Body of pancreas (tissue), 4 donors: ENCODE results near the gene CENPC. TPM values are rescaled to one million over a fixed set of nuclear protein-coding genes. Genes with fewer than 3 reads are reported as not detected.

Source experiments
- ATAC-seq: fragments of 150-250 bp; one replicate; pipeline ENCODE4 v1.9.1; 2016
- DNase-seq, 4 donors: peaks; one replicate each; pipeline ENCODE4 v3.0.0-alpha.2; 2019
- H3K27ac ChIP-seq, 4 donors: fragments of 200-600 bp; sonication (generic); 1 replicate in 3 of 4; 2 replicates in 1 of 4; pipeline versions ENCODE4 v1.5.1 to v1.6.1; 2016 to 2019; ENCODE audit warnings: mild to moderate bottlenecking in 1 of 4, mixed read lengths in 1 of 4, moderate library complexity in 1 of 4
- H3K27me3 ChIP-seq, 2 donors: fragments of 200-600 bp; sonication (generic); one replicate each; pipeline ENCODE4 v1.6.0; 2016; ENCODE audit warnings: mild to moderate bottlenecking in 1 of 2
- H3K36me3 ChIP-seq, 2 donors: fragments of 200-600 bp; sonication (generic); replicated peaks in 1 of 2; 2 replicates each; pipeline ENCODE4 v1.5.1; 2016; ENCODE audit warnings: low read depth in 2 of 2; ENCODE audit not compliant: insufficient read depth in 1 of 2
- H3K4me1 ChIP-seq: fragments of 200-600 bp; sonication (generic); one replicate; pipeline ENCODE4 v1.6.0; 2016
- H3K4me3 ChIP-seq, 2 donors: fragments of 200-600 bp; sonication (generic); 1 replicate in 1 of 2; 2 replicates in 1 of 2; pipeline ENCODE4 v1.5.1; 2016 to 2019
- H3K9me3 ChIP-seq, 3 donors: fragments of 200-600 bp; sonication (generic); 1 replicate in 2 of 3; 2 replicates in 1 of 3; pipeline ENCODE4 v1.5.1; 2016
- CTCF ChIP-seq, 7 experiments: fragments of 450-650 bp in 4 of 7; fragments of 200-600 bp in 3 of 7; sonication (generic) in 3 of 7; IDR thresholded peaks; one replicate each; pipeline ENCODE4 v1.5.1; 2016 to 2019; ENCODE audit warnings: antibody characterized with exemption in 7 of 7
- POLR2A ChIP-seq, 3 donors: fragments of 450-650 bp; IDR thresholded peaks; one replicate each; pipeline ENCODE4 v1.6.1; 2016; ENCODE audit warnings: antibody characterized with exemption in 3 of 3, mild to moderate bottlenecking in 2 of 3
- WGBS, 2 donors: methylation state at CpG; one replicate each; pipeline ENCODE4 v1.1.5; 2017; 5-methylcytosine and 5-hydroxymethylcytosine counted together
- intact Hi-C: fragments of 100-400 bp; cut with DNase I; formaldehyde crosslinking; loops from one replicate; pipeline ENCODE4 v1.15.1; 2023
- total RNA-seq, 2 donors: library from RNA; depleted of rRNA; stranded (reverse); fragments of >200 nt; gene quantifications; one replicate each; pipeline ENCODE4 v1.1.0, GENCODE V29; 2016

The CENPC gene
- total RNA-seq, 2 donors from 2014 or later = 36.8 to 44.5 TPM

- WGBS, 2 donors = 57 to 61% methylated on average over 4 of the region's 4 CpGs
- Histone ChIP-seq H3K9me3 (no peaks in the 10 kb centered on the region), H3K4me3 (no peak overlapping the region), H3K36me3 (no peaks in the 10 kb centered on the region), H3K27me3 (no peaks in the 10 kb centered on the region), H3K27ac (no peak overlapping the region), H3K4me1 (peaks cover 22% of the 10 kb centered on the region)
- intact Hi-C loops = no loop called here
- no peak for ATAC-seq
- DNase-seq = no peak
- TF ChIP-seq POLR2A (IDR thresholded peaks at IDR 0.05) (no peak), CTCF (IDR thresholded peaks at IDR 0.05) (no peak)
These were observed 1.7 kb upstream of the CENPC start for GRCh38 chr4:67546971-67547370.

GRCh38 chr4:67546004-67546356 lies 677 bp upstream of the CENPC start:
- ATAC-seq (no peak), DNase-seq (no peak)
- TF ChIP-seq CTCF (IDR thresholded peaks at IDR 0.05) (no peak), POLR2A (IDR thresholded peaks at IDR 0.05) (no peak)
- Histone ChIP-seq H3K27me3 (no peaks in the 10 kb centered on the region), H3K27ac (peak overlapping the region in 2 of 4 donors; percentile 93 to 97), H3K9me3 (no peaks in the 10 kb centered on the region), H3K4me3 (peak overlapping the region in 1 of 2 donors; percentile 89), H3K4me1 (peaks cover 28% of the 10 kb centered on the region), H3K36me3 (no peaks in the 10 kb centered on the region)
- intact Hi-C loops = no loop called here
- WGBS, 2 donors = 34 to 47% methylated on average over 4 of the region's 4 CpGs

- H3K36me3 ChIP-seq = peaks cover 1 to 6% of the 10 kb centered on the region in 2 donors
- peaks cover 28% of the 10 kb centered on the region for H3K4me1 ChIP-seq
- WGBS, 2 donors = 10 to 16% methylated on average over 1 of the region's 1 CpG
- H3K27me3 ChIP-seq = no peaks in the 10 kb centered on the region
- no peaks in the 10 kb centered on the region for H3K9me3 ChIP-seq
- no peak overlapping the region for H3K4me3 ChIP-seq
- intact Hi-C loops = no loop called here
- H3K27ac ChIP-seq = no peak overlapping the region
- DNase-seq = no peak
- no peak for TF ChIP-seq POLR2A (IDR thresholded peaks at IDR 0.05)
- no peak for TF ChIP-seq CTCF (IDR thresholded peaks at IDR 0.05)
- ATAC-seq = no peak
These were observed 3.2 kb downstream of the CENPC start for GRCh38 chr4:67542076-67542475.

- Histone ChIP-seq H3K27me3 (no peaks in the 10 kb centered on the region), H3K36me3 (peaks cover 1 to 6% of the 10 kb centered on the region in 2 donors), H3K4me1 (peaks cover 28% of the 10 kb centered on the region), H3K4me3 (no peak overlapping the region), H3K27ac (no peak overlapping the region), H3K9me3 (no peaks in the 10 kb centered on the region)
- DNase-seq = no peak
- no peak for ATAC-seq
- WGBS, 2 donors = 95 to 98% methylated on average over 1 of the region's 1 CpG
- no peak for TF ChIP-seq POLR2A (IDR thresholded peaks at IDR 0.05)
- TF ChIP-seq CTCF (IDR thresholded peaks at IDR 0.05) = no peak
- intact Hi-C loops = no loop called here
These were observed 5.5 kb downstream of the CENPC start for GRCh38 chr4:67539830-67540229.

GRCh38 chr4:67535280-67535840 lies 9.9 kb downstream of the CENPC start:
- ATAC-seq = no peak
- peaks cover 6% of the 10 kb centered on the region for H3K4me1 ChIP-seq
- no peaks in the 10 kb centered on the region for H3K9me3 ChIP-seq
- DNase-seq = no peak
- no peak overlapping the region for H3K4me3 ChIP-seq
- no peaks in the 10 kb centered on the region for H3K27me3 ChIP-seq
- intact Hi-C loops = no loop called here
- 71 to 84% methylated on average over 2 of the region's 2 CpGs for WGBS, 2 donors
- no peak overlapping the region for H3K27ac ChIP-seq
- TF ChIP-seq POLR2A (IDR thresholded peaks at IDR 0.05) (no peak), CTCF (IDR thresholded peaks at IDR 0.05) (no peak)
- H3K36me3 ChIP-seq = peaks cover 6 to 15% of the 10 kb centered on the region in 2 donors
